Progenitor cell of endocrine pancreas (in vitro differentiated cells): ENCODE data around the gene LRRC8B. TPM values are rescaled to one million over a fixed set of nuclear protein-coding genes. Genes with fewer than 3 reads are reported as not detected.

ENCODE experiments used
- DNase-seq: peaks from one replicate; pipeline ENCODE4 v3.0.0; 2021; ENCODE audit warnings: low spot score; ENCODE audit not compliant: unreplicated experiment
- H3K27ac Mint-ChIP-seq: 2 replicates; pipeline ENCODE4 v1.8.0; 2021; ENCODE audit warnings: mild to moderate bottlenecking, moderate library complexity, mixed read lengths
- H3K27me3 Mint-ChIP-seq: 2 replicates; pipeline ENCODE4 v1.8.0; 2021; ENCODE audit warnings: mixed read lengths
- H3K36me3 Mint-ChIP-seq: 2 replicates; pipeline ENCODE4 v1.8.0; 2022; ENCODE audit warnings: mixed read lengths; ENCODE audit not compliant: insufficient read depth
- H3K4me1 Mint-ChIP-seq: 2 replicates; pipeline ENCODE4 v1.8.0; 2021; ENCODE audit warnings: low read depth, mixed read lengths
- H3K4me3 Mint-ChIP-seq: 2 replicates; pipeline ENCODE4 v1.8.0; 2021; ENCODE audit warnings: low read depth, mild to moderate bottlenecking, moderate library complexity, mixed read lengths
- H3K9me3 Mint-ChIP-seq: 2 replicates; pipeline ENCODE4 v1.8.0; 2021; ENCODE audit warnings: low read depth, mixed read lengths
- total RNA-seq: library from RNA; stranded (reverse); gene quantifications from 2 replicates; pipeline ENCODE4 v1.2.1, GENCODE V29; 2021
- TF ChIP-seq, protein P1 (sequence below): fragments of 200-600 bp; sonication (generic); IDR thresholded peaks from one replicate; pipeline ENCODE4 v1.5.0; 2021; ENCODE audit warnings: antibody characterized with exemption, mild to moderate bottlenecking; ENCODE audit not compliant: unreplicated experiment

The LRRC8B gene
- total RNA-seq, 1 donor from 2014 or later: 22.2 TPM

DNA sequence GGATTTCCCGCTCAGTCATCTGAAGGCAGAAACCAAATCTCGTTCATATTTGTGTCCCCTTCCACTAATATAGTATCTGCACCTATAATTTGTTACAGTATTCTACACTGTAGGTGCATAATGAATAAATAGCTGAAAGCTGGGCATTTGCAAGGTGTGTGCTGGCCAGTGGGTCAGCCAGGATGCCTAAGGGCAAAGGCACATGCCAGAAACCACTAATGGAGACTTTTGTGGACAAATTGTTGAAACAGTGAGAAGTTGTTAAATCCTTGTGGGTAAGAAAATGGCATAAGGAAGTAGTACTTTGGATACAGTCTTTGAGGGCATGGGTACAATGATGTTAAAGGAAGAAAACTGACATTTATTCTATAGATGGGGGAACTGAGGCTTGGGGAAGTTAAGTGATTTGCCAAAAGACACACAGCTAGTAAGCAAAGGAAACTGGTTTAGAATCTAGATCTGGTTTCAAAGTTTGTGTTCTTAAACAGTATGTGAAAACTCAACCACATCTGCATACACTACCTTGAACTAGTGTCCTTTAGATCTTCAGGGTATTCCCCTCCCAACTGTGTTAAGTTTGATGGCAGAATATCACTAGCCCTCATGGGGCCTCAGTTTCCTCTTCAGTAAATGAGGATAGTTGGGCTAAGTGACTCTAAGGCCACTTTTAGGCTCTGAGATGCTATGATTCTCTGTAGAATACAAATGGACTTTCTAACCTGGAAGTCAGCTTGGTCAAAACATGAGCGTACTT lies 81.8 kb downstream of the LRRC8B start:
- H3K4me3 Mint-ChIP-seq: no peak overlapping the region
- no peaks in the 10 kb centered on the region for H3K36me3 Mint-ChIP-seq
- no peak for DNase-seq
- TF ChIP-seq, protein P1, sequence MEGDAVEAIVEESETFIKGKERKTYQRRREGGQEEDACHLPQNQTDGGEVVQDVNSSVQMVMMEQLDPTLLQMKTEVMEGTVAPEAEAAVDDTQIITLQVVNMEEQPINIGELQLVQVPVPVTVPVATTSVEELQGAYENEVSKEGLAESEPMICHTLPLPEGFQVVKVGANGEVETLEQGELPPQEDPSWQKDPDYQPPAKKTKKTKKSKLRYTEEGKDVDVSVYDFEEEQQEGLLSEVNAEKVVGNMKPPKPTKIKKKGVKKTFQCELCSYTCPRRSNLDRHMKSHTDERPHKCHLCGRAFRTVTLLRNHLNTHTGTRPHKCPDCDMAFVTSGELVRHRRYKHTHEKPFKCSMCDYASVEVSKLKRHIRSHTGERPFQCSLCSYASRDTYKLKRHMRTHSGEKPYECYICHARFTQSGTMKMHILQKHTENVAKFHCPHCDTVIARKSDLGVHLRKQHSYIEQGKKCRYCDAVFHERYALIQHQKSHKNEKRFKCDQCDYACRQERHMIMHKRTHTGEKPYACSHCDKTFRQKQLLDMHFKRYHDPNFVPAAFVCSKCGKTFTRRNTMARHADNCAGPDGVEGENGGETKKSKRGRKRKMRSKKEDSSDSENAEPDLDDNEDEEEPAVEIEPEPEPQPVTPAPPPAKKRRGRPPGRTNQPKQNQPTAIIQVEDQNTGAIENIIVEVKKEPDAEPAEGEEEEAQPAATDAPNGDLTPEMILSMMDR: no peak
- no peaks in the 10 kb centered on the region for H3K9me3 Mint-ChIP-seq
- no peaks in the 10 kb centered on the region for H3K27me3 Mint-ChIP-seq
- no peaks in the 10 kb centered on the region for H3K4me1 Mint-ChIP-seq
- no peak overlapping the region for H3K27ac Mint-ChIP-seq

DNA sequence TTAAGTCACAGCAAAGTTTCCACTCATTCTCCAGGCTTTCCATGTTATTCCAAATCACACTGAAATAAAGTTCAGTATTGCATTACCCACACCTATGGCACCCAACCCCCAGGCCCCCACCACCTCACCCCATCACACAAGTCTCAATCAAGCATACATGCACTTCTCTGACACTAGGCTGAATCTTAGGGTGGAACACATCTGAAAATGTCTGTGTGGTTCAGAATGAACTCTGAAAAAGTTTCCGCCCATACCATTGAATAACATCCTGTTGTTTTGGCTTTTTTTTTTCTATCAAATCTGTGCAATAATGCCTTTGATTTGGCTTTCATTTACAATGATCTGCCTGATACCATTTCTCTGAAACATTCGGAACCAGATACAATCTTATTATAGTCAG lies 82.5 kb downstream of the LRRC8B start:
- no peaks in the 10 kb centered on the region for H3K4me1 Mint-ChIP-seq
- no peaks in the 10 kb centered on the region for H3K36me3 Mint-ChIP-seq
- TF ChIP-seq, protein P1: no peak
- no peaks in the 10 kb centered on the region for H3K9me3 Mint-ChIP-seq
- H3K27me3 Mint-ChIP-seq: no peaks in the 10 kb centered on the region
- H3K27ac Mint-ChIP-seq: no peak overlapping the region
- H3K4me3 Mint-ChIP-seq: no peak overlapping the region
- no peak for DNase-seq

DNA sequence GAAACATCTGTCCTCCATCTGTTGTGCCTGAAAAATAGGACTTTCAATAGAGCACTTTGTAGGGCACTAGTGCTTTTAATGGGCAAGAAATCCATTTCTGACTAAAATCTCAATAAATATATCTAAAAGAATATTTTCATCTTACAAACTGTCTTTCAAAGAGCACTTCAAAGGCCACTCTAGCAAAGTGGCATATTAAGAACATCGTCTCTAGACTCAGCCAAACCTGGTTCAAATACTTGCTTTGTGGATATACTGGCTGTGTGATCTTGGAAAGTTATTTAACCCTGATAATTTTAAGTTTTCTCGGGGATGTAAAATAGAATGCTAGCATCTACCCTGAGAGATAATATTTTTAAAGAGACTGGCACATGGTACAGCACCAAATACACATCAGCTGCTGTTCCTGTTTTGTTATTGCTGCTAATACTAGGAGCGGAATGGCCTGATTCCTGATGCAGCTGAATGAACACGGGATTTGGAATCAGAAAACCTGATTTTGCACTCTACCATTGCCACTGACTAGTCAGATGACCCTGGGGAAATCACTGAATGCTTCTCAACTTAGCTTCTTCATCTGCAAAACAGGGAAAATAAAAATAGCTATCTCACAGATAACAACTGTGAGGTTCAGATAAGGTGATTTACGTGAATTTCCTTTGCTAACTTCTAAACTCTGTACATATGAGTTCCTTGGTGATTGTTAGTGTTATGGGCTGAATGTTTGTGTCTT lies 83.1 kb downstream of the LRRC8B start:
- Mint-ChIP-seq H3K27ac (no peak overlapping the region), H3K36me3 (no peaks in the 10 kb centered on the region), H3K4me1 (no peaks in the 10 kb centered on the region), H3K27me3 (no peaks in the 10 kb centered on the region), H3K4me3 (no peak overlapping the region), H3K9me3 (no peaks in the 10 kb centered on the region)
- TF ChIP-seq, protein P1: no peak
- no peak for DNase-seq

DNA sequence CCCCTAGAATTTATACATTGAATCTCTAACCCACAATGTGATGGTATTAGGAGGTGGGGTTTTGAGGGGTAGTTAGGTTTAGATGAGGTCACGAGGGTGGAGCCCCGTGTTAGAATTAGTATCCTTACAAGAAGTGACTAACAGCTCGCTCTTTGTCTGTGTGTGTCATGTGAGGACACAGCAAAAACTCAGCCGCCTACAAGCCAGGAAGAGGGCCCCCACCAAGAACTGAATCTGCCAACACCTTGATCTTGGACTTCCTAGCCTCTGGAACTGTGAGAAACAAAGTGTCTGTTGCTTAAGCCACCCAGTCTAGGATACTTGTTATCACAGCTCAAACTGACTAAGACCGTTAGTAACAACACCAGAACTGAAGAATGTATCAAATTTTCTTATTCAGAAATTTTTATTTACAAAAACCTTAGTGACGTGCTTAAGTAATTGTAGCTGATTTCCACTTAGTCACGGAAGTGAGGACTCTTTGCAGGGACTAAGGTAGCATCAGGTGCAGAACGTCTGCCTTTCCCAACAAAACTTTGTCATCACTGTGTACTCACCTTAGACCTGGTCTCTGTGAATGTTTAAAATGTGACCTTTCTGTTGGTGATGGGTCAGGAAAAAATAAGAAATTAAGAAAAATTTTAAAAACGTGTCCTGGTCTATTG lies 83.8 kb downstream of the LRRC8B start:
- DNase-seq: no peak
- TF ChIP-seq, protein P1: no peak
- Mint-ChIP-seq H3K27me3 (no peaks in the 10 kb centered on the region), H3K4me3 (no peak overlapping the region), H3K27ac (no peak overlapping the region), H3K36me3 (no peaks in the 10 kb centered on the region), H3K4me1 (no peaks in the 10 kb centered on the region), H3K9me3 (no peaks in the 10 kb centered on the region)

DNA sequence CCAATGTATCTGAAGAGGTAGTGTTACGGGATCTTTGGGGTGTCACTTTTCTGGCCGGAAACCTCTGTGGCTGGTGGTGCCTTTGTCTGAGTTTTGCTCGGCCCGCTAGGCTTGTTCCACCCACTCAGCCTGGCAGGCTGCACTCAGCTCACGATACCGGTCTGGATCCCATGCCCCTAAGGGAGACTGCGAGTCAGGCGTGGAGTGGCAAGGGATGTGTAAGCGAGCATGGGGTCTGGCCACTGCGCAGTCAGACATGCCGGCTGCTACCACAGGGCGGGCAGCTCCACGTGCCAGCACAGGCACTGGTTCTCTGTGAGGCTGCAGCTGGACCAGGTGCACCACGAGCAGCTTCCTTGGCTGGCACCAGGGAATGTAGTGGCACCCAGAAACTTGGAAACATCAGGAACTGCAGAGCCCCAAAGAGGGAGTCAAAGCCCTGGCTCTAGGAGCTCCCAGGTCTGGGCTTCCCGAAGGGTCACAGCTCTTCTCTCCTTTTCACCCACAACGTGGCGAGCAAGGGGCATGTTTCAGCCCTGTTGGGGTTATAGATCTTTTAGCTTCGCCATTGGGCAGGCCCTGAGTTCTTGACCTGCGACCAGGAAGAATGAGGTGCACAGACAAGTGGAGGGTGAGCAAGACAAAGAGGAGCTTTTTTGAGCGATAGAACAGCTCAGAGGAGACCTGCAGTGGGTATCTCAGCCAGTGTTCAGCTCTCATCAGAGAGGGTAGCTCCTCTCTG lies 84.5 kb downstream of the LRRC8B start:
- Mint-ChIP-seq H3K27ac (no peak overlapping the region), H3K9me3 (no peaks in the 10 kb centered on the region), H3K27me3 (no peaks in the 10 kb centered on the region), H3K36me3 (no peaks in the 10 kb centered on the region), H3K4me1 (no peaks in the 10 kb centered on the region), H3K4me3 (no peak overlapping the region)
- no peak for DNase-seq
- TF ChIP-seq, protein P1: no peak
